Body of pancreas (tissue), 4 donors: ENCODE results near the gene HACD2. TPM values are rescaled to one million over a fixed set of nuclear protein-coding genes. Genes with fewer than 3 reads are reported as not detected.

ENCODE experiments used
- ATAC-seq: fragments of 150-250 bp; one replicate; pipeline ENCODE4 v1.9.1; 2016
- DNase-seq, 4 donors: peaks; one replicate each; pipeline ENCODE4 v3.0.0-alpha.2; 2019
- H3K27ac ChIP-seq, 4 donors: fragments of 200-600 bp; sonication (generic); 1 replicate in 3 of 4; 2 replicates in 1 of 4; pipeline versions ENCODE4 v1.5.1 to v1.6.1; 2016 to 2019; ENCODE audit warnings: mild to moderate bottlenecking in 1 of 4, mixed read lengths in 1 of 4, moderate library complexity in 1 of 4
- H3K27me3 ChIP-seq, 2 donors: fragments of 200-600 bp; sonication (generic); one replicate each; pipeline ENCODE4 v1.6.0; 2016; ENCODE audit warnings: mild to moderate bottlenecking in 1 of 2
- H3K36me3 ChIP-seq, 2 donors: fragments of 200-600 bp; sonication (generic); replicated peaks in 1 of 2; 2 replicates each; pipeline ENCODE4 v1.5.1; 2016; ENCODE audit warnings: low read depth in 2 of 2; ENCODE audit not compliant: insufficient read depth in 1 of 2
- H3K4me1 ChIP-seq: fragments of 200-600 bp; sonication (generic); one replicate; pipeline ENCODE4 v1.6.0; 2016
- H3K4me3 ChIP-seq, 2 donors: fragments of 200-600 bp; sonication (generic); 1 replicate in 1 of 2; 2 replicates in 1 of 2; pipeline ENCODE4 v1.5.1; 2016 to 2019
- H3K9me3 ChIP-seq, 3 donors: fragments of 200-600 bp; sonication (generic); 1 replicate in 2 of 3; 2 replicates in 1 of 3; pipeline ENCODE4 v1.5.1; 2016
- POLR2A ChIP-seq, 3 donors: fragments of 450-650 bp; IDR thresholded peaks; one replicate each; pipeline ENCODE4 v1.6.1; 2016; ENCODE audit warnings: antibody characterized with exemption in 3 of 3, mild to moderate bottlenecking in 2 of 3
- WGBS, 2 donors: methylation state at CpG; one replicate each; pipeline ENCODE4 v1.1.5; 2017; 5-methylcytosine and 5-hydroxymethylcytosine counted together
- intact Hi-C: fragments of 100-400 bp; cut with DNase I; formaldehyde crosslinking; loops from one replicate; pipeline ENCODE4 v1.15.1; 2023
- total RNA-seq, 2 donors: library from RNA; depleted of rRNA; stranded (reverse); fragments of >200 nt; gene quantifications; one replicate each; pipeline ENCODE4 v1.1.0, GENCODE V29; 2016
- TF ChIP-seq, protein P1 (sequence below), 7 experiments: fragments of 450-650 bp in 4 of 7; fragments of 200-600 bp in 3 of 7; sonication (generic) in 3 of 7; IDR thresholded peaks; one replicate each; pipeline ENCODE4 v1.5.1; 2016 to 2019; ENCODE audit warnings: antibody characterized with exemption in 7 of 7

The HACD2 gene
- total RNA-seq, 2 donors from 2014 or later, result 13.2 to 16.3 TPM

DNA sequence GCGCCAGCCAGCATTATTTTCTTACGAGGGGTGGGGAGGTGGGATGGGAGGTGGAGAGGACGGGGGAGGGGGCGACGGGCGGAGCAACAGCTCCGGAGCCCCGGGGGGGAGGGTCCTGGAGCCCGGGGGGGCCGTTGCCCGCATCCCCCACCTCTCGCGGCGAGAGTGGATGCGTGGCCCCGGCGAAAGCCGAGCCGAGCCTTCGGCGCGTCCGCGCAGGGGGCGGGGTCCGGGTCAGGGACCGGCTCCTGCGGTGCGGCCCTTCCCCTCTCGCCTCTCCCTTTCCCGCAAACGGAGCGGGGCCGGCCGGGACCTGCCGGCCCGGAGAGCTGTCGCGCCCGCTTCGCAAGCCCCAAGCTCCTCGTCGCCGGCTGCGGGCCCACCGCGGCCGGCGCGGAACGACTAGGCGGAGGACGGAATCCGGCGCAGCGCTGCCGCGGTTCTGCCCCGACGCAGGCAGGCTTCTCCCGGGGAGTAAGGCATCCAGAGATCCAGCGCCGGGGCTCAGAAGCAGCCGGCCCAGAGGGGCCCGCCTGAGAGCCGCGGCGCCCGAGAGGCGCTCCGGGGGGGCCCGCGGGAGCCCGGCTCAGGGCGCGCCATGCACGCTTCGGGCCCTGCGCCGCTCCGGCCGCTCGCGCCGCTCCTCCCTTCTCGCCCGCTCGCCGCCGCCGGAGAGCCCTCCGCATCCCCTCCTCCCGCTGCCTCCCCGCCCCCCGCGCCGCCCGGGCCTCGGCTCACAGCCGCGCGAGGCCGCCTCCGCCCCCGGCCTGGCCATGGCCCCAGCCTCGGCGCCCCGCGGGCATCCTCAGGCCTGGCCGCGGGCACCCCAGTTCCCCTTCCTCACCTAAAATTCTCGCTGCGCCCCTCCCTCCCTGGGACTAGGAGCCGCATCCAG is 135.5 kb downstream of the HACD2 start:
- intact Hi-C loops, result no loop called here
- peak overlapping the region; percentile 24 to 43 for H3K4me3 ChIP-seq
- peak overlapping the region in 3 of 4 donors; percentile 62 to 80 (median 77) for H3K27ac ChIP-seq
- DNase-seq, result peak; percentile 13 to 41 (median 26)
- H3K27me3 ChIP-seq, result peaks cover 0 to 21% of the 10 kb centered on the region in 2 donors
- H3K4me1 ChIP-seq, result peaks cover 22% of the 10 kb centered on the region
- peak; percentile 60 for ATAC-seq
- TF ChIP-seq POLR2A (IDR thresholded peaks at IDR 0.05), result no peak
- TF ChIP-seq, protein P1, sequence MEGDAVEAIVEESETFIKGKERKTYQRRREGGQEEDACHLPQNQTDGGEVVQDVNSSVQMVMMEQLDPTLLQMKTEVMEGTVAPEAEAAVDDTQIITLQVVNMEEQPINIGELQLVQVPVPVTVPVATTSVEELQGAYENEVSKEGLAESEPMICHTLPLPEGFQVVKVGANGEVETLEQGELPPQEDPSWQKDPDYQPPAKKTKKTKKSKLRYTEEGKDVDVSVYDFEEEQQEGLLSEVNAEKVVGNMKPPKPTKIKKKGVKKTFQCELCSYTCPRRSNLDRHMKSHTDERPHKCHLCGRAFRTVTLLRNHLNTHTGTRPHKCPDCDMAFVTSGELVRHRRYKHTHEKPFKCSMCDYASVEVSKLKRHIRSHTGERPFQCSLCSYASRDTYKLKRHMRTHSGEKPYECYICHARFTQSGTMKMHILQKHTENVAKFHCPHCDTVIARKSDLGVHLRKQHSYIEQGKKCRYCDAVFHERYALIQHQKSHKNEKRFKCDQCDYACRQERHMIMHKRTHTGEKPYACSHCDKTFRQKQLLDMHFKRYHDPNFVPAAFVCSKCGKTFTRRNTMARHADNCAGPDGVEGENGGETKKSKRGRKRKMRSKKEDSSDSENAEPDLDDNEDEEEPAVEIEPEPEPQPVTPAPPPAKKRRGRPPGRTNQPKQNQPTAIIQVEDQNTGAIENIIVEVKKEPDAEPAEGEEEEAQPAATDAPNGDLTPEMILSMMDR (IDR thresholded peaks at IDR 0.05), result no peak
- no peaks in the 10 kb centered on the region for H3K36me3 ChIP-seq
- 0 to 1% methylated on average over 5 to 71 of the region's 114 CpGs for WGBS, 2 donors
- H3K9me3 ChIP-seq, result no peaks in the 10 kb centered on the region

DNA sequence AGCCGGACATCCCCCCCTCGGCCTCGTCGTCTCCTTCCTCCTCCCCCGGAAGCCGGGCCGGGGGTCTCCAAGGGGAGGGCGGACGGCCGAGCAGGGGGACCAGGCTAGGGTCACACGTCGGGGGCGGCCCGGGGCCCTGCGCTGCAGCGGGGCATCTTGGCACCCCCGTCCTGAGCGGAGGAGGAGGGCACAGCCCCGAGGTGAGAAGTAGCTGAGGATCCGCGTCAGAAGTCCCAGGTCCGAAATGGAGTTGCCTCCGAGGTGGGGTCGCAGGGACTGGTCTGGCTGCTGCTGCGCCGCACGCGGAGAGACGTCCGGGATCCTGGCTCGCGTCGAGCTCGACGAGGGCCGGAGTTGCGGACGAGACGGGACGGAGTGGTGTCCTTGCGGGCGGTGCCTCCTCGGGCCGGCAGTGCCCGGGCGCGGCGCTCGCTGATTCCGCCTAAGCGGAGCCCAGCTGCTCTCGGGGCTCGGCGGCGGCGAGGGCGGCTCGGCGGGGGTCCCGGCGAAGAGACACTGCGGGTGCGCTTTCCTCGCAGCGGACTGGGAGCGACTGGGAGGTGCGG is 136.2 kb downstream of the HACD2 start, which contains the start of gene ADCY5:
ADCY5 (minus strand) TSS at position 555 of the 566 bp plus-strand sequence; CDS start at position 10, 545 bp downstream.
- 4% methylated on average over 54 of the region's 67 CpGs; no CpG with 5 or more reads in 1 of the 2 donors for WGBS, 2 donors
- peaks cover 22% of the 10 kb centered on the region for H3K4me1 ChIP-seq
- no peaks in the 10 kb centered on the region for H3K9me3 ChIP-seq
- no peak for TF ChIP-seq POLR2A (IDR thresholded peaks at IDR 0.05)
- TF ChIP-seq, protein P1 (IDR thresholded peaks at IDR 0.05), result no peak
- peak within 1 kb of the TSS; percentile 24 to 43 for H3K4me3 ChIP-seq
- intact Hi-C loops, result no loop called here
- H3K36me3 ChIP-seq, result no peaks in the 10 kb centered on the region
- ATAC-seq (peak; percentile 29), DNase-seq (peak; percentile 6 to 33 (median 22))
- peaks cover 0 to 21% of the 10 kb centered on the region in 2 donors for H3K27me3 ChIP-seq
- H3K27ac ChIP-seq, result peak within 1 kb of the TSS in 3 of 4 donors; percentile 62 to 80 (median 77)

DNA sequence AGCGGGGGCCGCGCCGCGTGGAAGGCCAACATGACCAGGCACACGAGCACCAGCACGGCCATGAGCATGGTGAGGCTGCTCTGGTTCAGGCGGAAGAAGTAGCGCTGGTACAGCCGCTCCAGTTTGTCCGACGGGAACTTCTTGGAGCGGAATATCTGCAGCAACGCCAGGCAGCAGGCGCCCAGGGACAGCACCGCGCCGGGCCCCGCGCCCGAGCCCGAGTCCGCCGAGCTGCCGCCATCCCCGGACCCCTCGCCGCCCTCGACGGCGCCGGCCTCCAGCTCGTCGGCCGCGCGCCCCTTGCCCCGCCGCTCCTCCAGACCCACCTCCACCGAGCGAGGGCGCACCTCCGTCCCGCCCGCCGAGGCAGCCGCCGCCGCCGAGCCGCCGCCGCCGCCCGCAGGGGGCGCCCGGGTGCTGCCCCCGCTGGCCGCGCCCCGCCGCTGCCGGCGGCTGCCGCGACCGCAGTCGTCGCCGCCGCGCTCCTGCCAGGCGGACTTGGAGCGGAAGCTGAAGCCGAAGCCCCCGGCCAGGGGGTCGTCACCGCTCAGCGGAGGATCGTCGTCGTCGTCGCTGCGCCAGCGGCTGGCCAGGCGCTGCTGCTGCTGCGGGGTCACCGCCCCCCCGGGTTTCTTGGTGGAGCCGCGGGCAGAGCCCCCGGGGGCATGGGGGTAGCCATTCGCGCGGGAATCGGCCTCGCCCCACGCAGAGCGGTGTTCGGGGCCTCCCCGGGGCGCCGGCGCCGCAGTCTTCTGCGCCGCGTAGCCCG is 136.9 kb downstream of the HACD2 start:
- WGBS, 2 donors, result 16 to 65% methylated on average over 15 to 105 of the region's 110 CpGs
- peak overlapping the region; percentile 21 to 24 for H3K4me3 ChIP-seq
- peaks cover 0 to 21% of the 10 kb centered on the region in 2 donors for H3K27me3 ChIP-seq
- H3K4me1 ChIP-seq, result peaks cover 22% of the 10 kb centered on the region
- DNase-seq (peak in 3 of 4 donors; percentile 19 to 42 (median 27)), ATAC-seq (peak; percentile 55)
- peak overlapping the region; percentile 49 to 80 (median 74) for H3K27ac ChIP-seq
- H3K36me3 ChIP-seq, result no peaks in the 10 kb centered on the region
- TF ChIP-seq POLR2A (IDR thresholded peaks at IDR 0.05), result peak in 2 of 3 donors; percentile 10 to 11
- TF ChIP-seq, protein P1 (IDR thresholded peaks at IDR 0.05), result peak in 3 of 7 experiments; percentile 24 to 68 (median 53)
- intact Hi-C loops, result no loop called here
- no peaks in the 10 kb centered on the region for H3K9me3 ChIP-seq

DNA sequence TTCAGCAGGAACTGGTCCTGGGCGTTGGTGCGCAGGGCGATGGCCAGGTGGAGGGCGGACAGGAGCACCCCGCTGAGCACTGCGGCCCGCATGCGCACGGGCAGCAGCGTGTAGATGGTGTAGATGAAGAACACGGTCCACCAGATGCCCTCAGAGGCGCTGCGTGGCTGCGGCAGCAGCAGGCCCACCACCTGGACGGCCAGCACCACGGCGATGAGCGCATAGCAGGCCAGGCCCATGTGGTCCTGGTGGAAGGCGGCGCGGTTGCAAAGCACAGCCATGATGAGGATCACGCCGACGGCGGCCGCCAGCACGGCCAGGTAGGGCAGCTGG is 137.5 kb downstream of the HACD2 start:
- ATAC-seq, result no peak
- intact Hi-C loops, result no loop called here
- Histone ChIP-seq H3K4me1 (peaks cover 22% of the 10 kb centered on the region), H3K27me3 (peaks cover 0 to 21% of the 10 kb centered on the region in 2 donors), H3K36me3 (no peaks in the 10 kb centered on the region), H3K27ac (peak overlapping the region; percentile 49 to 70 (median 53)), H3K4me3 (no peak overlapping the region), H3K9me3 (no peaks in the 10 kb centered on the region)
- TF ChIP-seq POLR2A (IDR thresholded peaks at IDR 0.05), result no peak
- TF ChIP-seq, protein P1 (IDR thresholded peaks at IDR 0.05), result no peak
- WGBS, 2 donors, result 82 to 92% methylated on average over 26 to 27 of the region's 27 CpGs
- DNase-seq, result peak in 2 of 4 donors; percentile 8 to 35
